ENCODE data around the gene ADGRD2. TPM values are rescaled to one million over a fixed set of nuclear protein-coding genes. Genes with fewer than 3 reads are reported as not detected.

Gene ADGRD2
- total RNA-seq, 1 experiment from 2014 or later = 1.5 TPM

DNA sequence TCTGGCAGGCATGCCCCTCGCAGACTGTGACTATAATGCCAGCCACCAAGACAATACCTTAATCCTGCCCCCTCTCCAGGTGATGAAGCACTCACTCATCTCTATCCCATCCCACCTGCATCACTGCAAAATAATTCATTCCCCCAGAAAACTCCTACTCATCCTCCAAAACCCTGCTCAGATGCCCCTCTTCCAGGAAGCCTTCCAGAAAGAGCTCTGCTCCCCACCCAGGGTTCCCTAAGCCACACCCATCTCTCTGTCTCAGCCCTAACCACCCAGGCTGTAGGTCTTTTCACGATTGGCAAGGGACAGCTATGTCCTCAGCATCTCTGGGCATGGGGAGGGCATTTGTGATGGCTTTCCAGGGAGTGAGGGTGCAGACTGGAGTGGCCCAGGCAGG lies 39.8 kb downstream of the ADGRD2 start:
- H3K4ac ChIP-seq (ENCODE audit: low read depth, low read length) = no peak overlapping the region
- DNase-seq = no peak
- H3K36me3 Mint-ChIP-seq (ENCODE audit: insufficient read depth in 1 of 3, low read depth in 3 of 3) = no peaks in the 10 kb centered on the region
- H3K79me1 ChIP-seq (ENCODE audit: insufficient read depth, low read depth, low read length, poor library complexity, severe bottlenecking) = no peaks in the 10 kb centered on the region
- no peak overlapping the region for H3K9ac ChIP-seq (ENCODE audit: extremely low read depth, insufficient read length, low read length)
- H4K5ac ChIP-seq (ENCODE audit: insufficient read length, low read depth, low read length) = no peak overlapping the region
- H2BK12ac ChIP-seq (ENCODE audit: insufficient read length, low read depth, low read length) = no peak overlapping the region
- H3K14ac ChIP-seq (ENCODE audit: insufficient read depth, low read length) = no peak overlapping the region
- H3K27me3 Mint-ChIP-seq (ENCODE audit: low read depth) = peaks cover 24% of the 10 kb centered on the region
- H3K79me2 ChIP-seq (ENCODE audit: insufficient read depth, low read length) = no peaks in the 10 kb centered on the region
- H3K23me2 ChIP-seq (ENCODE audit: insufficient read length, low read depth, low read length, poor library complexity, severe bottlenecking) = no peaks in the 10 kb centered on the region
- H2BK120ac ChIP-seq (ENCODE audit: low read depth, low read length, poor library complexity, severe bottlenecking) = no peak overlapping the region
- no peak overlapping the region for H2BK15ac ChIP-seq (ENCODE audit: low read depth, low read length)
- H3T11ph ChIP-seq (ENCODE audit: low read length) = no peak overlapping the region
- no CpG with 5 or more reads among the region's 2 CpGs for WGBS (ENCODE audit: extremely low coverage, insufficient read length, low lambda C conversion rate)
- TF ChIP-seq, protein P1, sequence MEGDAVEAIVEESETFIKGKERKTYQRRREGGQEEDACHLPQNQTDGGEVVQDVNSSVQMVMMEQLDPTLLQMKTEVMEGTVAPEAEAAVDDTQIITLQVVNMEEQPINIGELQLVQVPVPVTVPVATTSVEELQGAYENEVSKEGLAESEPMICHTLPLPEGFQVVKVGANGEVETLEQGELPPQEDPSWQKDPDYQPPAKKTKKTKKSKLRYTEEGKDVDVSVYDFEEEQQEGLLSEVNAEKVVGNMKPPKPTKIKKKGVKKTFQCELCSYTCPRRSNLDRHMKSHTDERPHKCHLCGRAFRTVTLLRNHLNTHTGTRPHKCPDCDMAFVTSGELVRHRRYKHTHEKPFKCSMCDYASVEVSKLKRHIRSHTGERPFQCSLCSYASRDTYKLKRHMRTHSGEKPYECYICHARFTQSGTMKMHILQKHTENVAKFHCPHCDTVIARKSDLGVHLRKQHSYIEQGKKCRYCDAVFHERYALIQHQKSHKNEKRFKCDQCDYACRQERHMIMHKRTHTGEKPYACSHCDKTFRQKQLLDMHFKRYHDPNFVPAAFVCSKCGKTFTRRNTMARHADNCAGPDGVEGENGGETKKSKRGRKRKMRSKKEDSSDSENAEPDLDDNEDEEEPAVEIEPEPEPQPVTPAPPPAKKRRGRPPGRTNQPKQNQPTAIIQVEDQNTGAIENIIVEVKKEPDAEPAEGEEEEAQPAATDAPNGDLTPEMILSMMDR (conservative IDR thresholded peaks at IDR 0.05) = no peak
- 0 out of 7 replicates have a peak overlapping the region, but pooled peaks of 1 of the 3 experiments have one; percentile 51 for H3K27ac Mint-ChIP-seq
- H3K4me2 ChIP-seq (ENCODE audit: insufficient read depth, insufficient read length, low read length) = no peak overlapping the region
- no peak overlapping the region for H4K91ac ChIP-seq (ENCODE audit: insufficient read length, low read depth, low read length)
- no peak overlapping the region for H4K8ac ChIP-seq (replicated peaks; ENCODE audit: insufficient read length, low read depth, low read length)
- no peaks in the 10 kb centered on the region for H3K27me3 ChIP-seq (ENCODE audit: insufficient read depth, low read length)
- H3K9me3 ChIP-seq (ENCODE audit: control insufficient read depth, low read depth, low read length) = no peaks in the 10 kb centered on the region
- H4K20me1 ChIP-seq (ENCODE audit: control insufficient read depth, insufficient read depth, insufficient read length) = no peaks in the 10 kb centered on the region
- H3K4me3 Mint-ChIP-seq = no peak overlapping the region
- H3K4me1 ChIP-seq (ENCODE audit: insufficient read depth, low read length) = no peaks in the 10 kb centered on the region
- H2BK20ac ChIP-seq (ENCODE audit: low read depth, low read length, poor library complexity, severe bottlenecking) = no peak overlapping the region
- no peak overlapping the region for H2AK5ac ChIP-seq (ENCODE audit: insufficient read length, low read length)
- H3K27ac ChIP-seq (ENCODE audit: insufficient read length, low read depth, low read length) = no peak overlapping the region
- no peak overlapping the region for H3K18ac ChIP-seq (ENCODE audit: insufficient read length, low read depth, low read length)
- H3K56ac ChIP-seq (ENCODE audit: insufficient read length, low read depth, low read length) = no peak overlapping the region
- no peaks in the 10 kb centered on the region for H3K9me3 Mint-ChIP-seq
- H3K4me1 Mint-ChIP-seq = peaks cover 17 to 48% of the 10 kb centered on the region in 2 experiments
- no peak overlapping the region for H3K23ac ChIP-seq (ENCODE audit: insufficient read length, low read depth, low read length)
- no peak overlapping the region for H2BK5ac ChIP-seq (ENCODE audit: insufficient read length, low read length)
- no peak overlapping the region for H2AFZ ChIP-seq (ENCODE audit: low read length)

All from H9 (cell line).